Stimulated activated CD8-positive, alpha-beta memory T cell treated with anti-CD3 and anti-CD28 coated beads, Interleukin-2, amount 100 ng/mL, for 1 hour (primary cell): ENCODE results near the gene CBX6.
"Not testable (repeated sequence)": the region's sequence is repeated elsewhere in the genome, so short reads cannot be mapped to it uniquely, and the experiment has no call there.

Experiments
- DNase-seq, 2 donors: peaks; one replicate each; pipeline ENCODE4 v3.0.0-alpha.2; 2020; ENCODE audit warnings: low read depth in 2 of 2

The CBX6 gene

GRCh38 chr22:38872172-38872830, at the start of gene CBX6:
CBX6 (minus strand) TSS chr22:38872216; CDS start chr22:38872190, 26 bp downstream.
- peak; percentile 93 for DNase-seq

GRCh38 chr22:38921806-38922205, 49.8 kb upstream of the CBX6 start:
- no peak for DNase-seq

- no peak for DNase-seq
Observed at GRCh38 chr22:38921120-38921519, 49.1 kb upstream of the CBX6 start.

- DNase-seq: no peak
Observed at GRCh38 chr22:38919631-38920190, 47.7 kb upstream of the CBX6 start.

- DNase-seq: no peak
Observed at GRCh38 chr22:38911434-38911833, 39.4 kb upstream of the CBX6 start.

- no peak for DNase-seq
Observed at GRCh38 chr22:38907767-38908166, 35.8 kb upstream of the CBX6 start.

- DNase-seq: no peak
Observed at GRCh38 chr22:38906052-38906451, 34.0 kb upstream of the CBX6 start.

- not testable (repeated sequence) for DNase-seq
Observed at GRCh38 chr22:38904052-38904617, 32.1 kb upstream of the CBX6 start.

- DNase-seq: no peak
Observed at GRCh38 chr22:38901111-38901641, 29.2 kb upstream of the CBX6 start.

GRCh38 chr22:38900677-38901076, 28.7 kb upstream of the CBX6 start:
- DNase-seq: no peak

GRCh38 chr22:38891256-38891655, 19.2 kb upstream of the CBX6 start:
- DNase-seq: no peak

GRCh38 chr22:38890377-38890776, 18.4 kb upstream of the CBX6 start:
- no peak for DNase-seq

GRCh38 chr22:38886333-38886732, 14.3 kb upstream of the CBX6 start:
- DNase-seq: no peak

GRCh38 chr22:38882972-38883622, 11.1 kb upstream of the CBX6 start:
- DNase-seq: no peak

- no peak for DNase-seq
Observed at GRCh38 chr22:38881997-38882879, 10.2 kb upstream of the CBX6 start.

GRCh38 chr22:38881464-38881871, 9.5 kb upstream of the CBX6 start:
- no peak for DNase-seq

GRCh38 chr22:38879961-38880360, 7.9 kb upstream of the CBX6 start:
- no peak for DNase-seq

- no peak for DNase-seq
Observed at GRCh38 chr22:38879108-38879729, 7.2 kb upstream of the CBX6 start.

GRCh38 chr22:38878001-38878400, 6.0 kb upstream of the CBX6 start:
- DNase-seq: no peak

- DNase-seq: no peak
Observed at GRCh38 chr22:38874529-38875222, 2.7 kb upstream of the CBX6 start.
